HG02678 (cell line): ENCODE results near the gene EIF2D.
"Not testable (repeated sequence)": the region's sequence is repeated elsewhere in the genome, so short reads cannot be mapped to it uniquely, and the experiment has no call there.

Experiments
- ATAC-seq: cut with Tn5 transposase; IDR thresholded peaks from one replicate; pipeline ENCODE4 v1.9.1; 2021; ENCODE audit warnings: mild to moderate bottlenecking, moderate library complexity; ENCODE audit not compliant: unreplicated experiment

Gene EIF2D

GRCh38 chr1:206589206-206589605 is 23.1 kb downstream of the EIF2D start:
- ATAC-seq: no peak

DNA sequence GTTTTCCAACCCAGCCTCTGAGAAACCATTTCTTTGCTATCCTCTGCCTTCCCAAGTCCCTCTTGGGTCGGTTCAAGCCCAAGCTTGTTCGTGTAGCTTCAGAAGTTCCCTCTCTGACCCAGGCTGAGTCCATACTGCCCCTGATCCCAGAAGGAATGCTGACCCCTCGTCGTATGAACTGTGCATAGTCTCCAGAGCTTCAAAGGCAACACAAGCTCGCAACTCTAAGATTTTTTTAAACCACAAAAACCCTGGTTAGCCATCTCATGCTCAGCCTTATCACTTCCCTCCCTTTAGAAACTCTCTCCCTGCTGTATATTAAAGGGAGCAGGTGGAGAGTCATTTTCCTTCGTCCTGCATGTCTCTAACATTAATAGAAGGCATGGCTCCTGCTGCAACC is 23.8 kb downstream of the EIF2D start:
- ATAC-seq: no peak

DNA sequence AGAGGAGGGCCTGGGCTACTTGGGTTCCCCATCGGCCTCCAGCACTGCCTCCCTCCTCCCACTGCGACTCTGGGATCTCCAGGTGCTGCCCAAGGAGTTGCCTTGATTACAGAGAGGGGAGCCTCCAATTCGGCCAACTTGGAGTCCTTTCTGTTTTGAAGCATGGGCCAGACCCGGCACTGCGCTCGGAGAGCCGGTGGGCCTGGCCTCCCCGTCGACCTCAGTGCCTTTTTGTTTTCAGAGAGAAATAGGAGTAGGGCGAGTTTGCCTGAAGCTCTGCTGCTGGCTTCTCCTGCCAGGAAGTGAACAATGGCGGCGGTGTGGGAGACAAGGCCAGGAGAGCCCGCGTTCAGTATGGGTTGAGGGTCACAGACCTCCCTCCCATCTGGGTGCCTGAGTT is 24.4 kb downstream of the EIF2D start:
- no peak for ATAC-seq

- ATAC-seq: no peak
These were observed 25.5 kb downstream of the EIF2D start for GRCh38 chr1:206586501-206587445.

DNA sequence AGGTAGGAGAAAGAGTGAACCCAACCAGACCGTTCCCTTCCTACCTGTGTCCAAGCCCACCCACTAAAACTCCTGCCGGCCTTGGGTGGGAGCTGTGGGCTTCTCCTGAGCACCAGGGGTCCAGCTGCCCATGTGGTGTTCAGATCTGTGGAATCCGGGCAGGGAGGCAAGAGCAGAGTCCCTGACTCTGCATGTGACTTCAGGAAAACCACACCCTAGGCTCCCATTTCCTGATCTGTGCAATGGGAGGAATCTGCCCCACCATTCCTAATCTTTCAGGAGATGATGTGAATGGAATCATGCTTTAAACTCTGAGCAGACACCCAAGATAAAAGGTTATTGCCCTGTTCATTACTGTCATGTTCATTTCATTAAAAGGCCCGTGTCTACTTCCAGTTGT is 27.6 kb downstream of the EIF2D start:
- ATAC-seq: no peak

DNA sequence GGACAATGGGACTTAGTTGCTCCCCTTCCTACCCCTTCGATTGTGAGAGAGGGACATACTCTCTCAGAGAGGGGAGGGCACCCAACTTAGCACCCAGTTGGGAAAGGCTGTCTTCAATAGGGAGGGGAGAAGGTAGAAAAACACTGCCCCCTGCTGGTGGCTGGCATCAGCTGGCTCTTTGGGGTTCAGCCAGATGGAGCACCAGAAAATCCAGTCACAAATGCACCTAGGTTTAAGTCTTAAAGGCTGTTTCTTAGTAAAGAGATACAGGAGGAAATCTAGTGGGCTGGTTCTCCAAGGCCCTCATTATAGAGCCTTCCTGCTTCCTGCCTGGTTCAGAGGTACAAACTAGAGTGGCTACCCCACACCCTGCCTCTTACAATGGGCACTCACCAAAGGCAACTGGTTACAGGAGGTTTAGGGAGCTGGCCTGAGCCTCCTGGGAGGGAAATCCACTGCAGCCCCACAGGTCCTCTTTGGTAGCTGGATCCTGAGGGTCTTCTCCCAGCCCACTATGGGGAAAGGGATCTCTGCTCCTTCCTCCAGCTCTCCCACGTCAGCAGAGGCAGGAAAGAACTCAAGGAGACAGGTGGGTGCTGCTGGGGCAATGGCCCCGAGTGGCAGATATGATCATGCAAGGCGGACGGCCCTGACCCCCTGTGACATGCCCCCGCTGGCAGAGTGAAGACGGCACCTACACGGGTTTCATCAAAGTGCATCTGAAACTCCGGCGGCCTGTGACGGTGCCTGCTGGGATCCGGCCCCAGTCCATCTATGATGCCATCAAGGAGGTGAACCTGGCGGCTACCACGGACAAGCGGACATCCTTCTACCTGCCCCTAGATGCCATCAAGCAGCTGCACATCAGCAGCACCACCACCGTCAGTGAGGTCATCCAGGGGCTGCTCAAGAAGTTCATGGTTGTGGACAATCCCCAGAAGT is 28.3 kb downstream of the EIF2D start:
- ATAC-seq: no peak

DNA sequence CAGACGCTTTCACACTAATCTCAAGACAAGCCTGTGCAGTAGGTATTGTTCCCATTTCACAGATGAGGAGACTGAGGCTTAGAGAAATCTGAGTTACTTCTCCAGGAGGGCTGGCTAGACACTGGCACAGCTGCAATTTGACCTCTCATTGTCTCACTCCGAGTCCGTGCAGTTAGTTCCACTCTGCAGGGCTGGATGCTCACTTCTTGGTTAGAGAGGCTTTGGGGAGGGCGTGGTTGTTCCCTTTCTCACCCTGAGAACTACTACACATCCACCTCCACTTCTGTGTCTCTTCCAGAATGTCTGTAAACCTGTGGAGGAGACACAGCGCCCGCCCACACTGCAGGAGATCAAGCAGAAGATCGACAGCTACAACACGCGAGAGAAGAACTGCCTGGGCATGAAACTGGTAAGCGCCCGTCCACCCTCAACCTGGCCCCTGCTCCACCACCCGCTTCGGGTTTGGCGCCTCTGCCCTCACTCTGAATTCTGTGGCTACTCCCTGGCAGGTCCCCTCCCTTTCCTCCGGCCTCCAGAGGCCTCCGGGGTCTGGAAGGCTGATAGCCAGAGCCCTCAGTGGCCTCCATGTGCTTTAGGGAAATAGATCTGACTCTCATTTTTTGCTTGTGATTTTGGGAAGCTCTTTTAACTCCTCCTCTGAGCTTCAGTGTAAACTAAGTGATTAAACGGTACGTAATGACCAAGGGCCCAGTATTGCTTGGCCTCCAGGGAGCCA is 29.1 kb downstream of the EIF2D start:
- ATAC-seq: no peak

- no peak for ATAC-seq
These were observed 29.7 kb downstream of the EIF2D start for GRCh38 chr1:206582537-206582936.

DNA sequence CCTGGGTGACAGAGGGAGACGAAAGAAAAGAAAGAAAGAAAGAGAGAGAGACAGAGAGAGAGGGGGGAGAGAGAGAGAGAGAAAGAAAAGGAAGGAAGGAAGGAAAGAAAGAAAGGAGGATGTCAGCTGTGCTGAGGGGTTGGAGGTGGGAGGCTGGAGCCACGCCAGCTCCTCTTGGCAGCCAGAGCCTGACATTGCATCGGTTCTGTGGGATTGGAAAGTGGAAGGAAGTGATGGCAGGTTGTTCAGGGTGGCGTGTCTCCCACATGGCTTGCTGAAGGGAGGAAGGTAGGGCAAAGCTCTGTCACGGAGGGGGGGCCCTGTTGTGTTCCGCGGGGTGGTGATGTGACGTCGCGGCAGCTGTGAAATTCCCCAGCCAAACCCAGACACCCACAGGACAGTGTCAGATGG is 30.7 kb downstream of the EIF2D start:
- no peak for ATAC-seq

- not testable (repeated sequence) for ATAC-seq
These were observed 31.2 kb downstream of the EIF2D start for GRCh38 chr1:206581114-206581497.

- ATAC-seq: no peak
These were observed 31.7 kb downstream of the EIF2D start for GRCh38 chr1:206580438-206581113.

DNA sequence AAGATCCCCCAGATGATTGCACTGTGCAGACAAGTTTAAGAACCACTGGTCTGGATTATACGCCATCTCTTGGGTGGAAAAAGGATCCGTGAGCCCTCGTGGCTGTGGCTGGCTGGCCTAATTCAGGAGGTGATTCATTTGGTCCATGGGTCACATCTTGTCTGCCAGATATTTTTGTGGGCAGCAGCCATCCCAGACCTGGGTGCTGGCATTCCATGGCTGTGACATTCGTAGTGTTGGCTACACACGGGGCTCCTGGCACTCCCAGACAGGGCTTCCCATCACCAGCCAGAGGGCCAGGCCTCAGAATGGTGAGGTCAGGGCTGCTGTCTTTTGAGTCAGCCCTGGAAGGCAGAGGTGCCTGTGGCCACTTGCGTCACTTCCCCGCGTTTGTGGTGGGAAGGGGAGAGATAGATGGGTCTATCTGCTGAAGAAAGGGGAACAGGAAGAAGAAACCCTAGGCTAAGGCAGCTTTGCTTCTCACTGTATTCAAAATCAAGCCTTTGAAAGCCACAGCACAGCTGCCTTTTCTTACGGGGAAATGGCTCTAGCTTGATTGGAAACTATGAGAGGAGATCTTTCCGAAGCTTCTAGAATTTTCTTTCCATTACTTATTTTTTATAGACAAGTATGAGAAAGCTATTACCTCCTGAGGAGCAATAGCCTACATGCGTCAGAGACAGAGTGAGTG is 32.4 kb downstream of the EIF2D start:
- ATAC-seq: peak; percentile 86

DNA sequence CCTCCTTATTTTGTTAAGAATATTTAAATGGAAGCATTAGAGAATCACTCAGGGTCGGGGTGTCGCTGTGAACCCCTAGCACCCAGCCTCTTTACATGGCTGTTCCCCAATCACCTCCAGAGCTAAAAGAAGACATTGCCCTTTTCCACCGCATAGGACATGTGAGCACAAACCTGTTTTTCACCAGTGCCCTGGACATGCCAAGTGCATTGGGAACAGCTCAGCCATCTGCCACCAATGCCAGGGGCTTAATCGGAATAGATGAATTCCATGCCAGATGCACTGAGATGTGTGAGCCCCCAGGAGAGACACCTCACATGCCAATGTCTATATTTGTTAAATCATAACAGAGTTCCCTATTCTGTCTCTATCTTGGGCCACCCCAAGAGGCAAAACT is 33.3 kb downstream of the EIF2D start:
- no peak for ATAC-seq

DNA sequence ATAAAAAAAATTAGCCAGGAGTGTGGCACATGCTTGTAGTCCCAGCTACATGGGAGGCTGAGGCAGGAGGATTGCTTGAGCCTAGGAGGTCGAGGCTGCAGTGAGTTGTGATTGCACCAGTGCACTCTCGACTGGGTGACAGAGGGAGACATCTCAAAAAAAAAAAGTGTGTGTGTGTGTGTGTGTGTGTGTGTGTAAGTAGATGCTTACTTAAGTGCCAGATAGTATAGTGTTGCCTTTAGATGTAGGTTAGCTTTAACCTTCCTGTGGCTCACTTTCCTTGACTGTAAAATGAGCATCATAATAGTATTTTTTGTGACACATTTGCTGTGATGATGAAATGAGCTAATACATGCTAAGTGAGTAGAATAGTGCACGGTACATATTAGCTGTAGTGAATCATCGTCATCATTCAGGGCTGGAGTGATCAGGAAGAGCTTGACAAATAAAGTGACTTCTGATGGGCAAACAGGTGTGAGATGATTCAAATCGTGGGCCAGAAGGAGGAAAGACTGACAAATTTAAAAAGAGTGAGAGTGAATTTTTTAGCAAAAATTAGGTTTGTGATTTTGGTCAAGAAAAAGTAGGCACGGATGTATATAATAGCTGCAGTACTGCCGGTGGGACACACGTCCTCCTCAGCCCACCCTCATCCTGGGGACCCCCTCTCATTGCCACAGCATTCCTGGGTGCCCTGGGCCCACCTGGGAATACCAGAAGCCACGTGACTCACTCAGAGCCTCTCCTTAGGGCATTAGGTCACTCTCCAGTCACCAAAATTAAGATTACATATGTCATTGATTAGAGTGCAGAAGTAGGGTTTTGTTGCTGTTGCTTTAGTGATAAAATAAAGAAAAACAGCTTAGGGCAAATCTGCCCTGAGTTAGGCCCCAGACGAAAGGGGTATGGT is 33.9 kb downstream of the EIF2D start:
- ATAC-seq: no peak

DNA sequence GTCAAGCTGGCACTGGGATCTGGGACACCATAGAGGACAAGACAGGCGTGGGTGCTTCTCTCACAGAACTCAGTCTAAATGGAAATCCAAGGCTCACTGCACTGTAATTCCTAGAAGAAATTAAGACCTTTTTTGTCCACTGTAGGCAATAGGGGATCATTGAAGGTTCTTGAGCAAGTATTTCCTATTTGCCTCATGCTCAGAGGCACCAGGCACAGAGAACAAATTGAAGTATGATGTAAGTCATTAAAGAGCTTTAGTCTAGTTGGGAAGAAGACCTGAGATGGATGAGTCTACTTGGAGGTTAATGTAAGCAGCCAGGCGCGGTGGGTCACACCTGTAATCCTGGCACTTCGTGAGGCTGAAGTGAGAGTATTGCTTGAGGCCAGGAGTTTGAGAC is 34.6 kb downstream of the EIF2D start:
- no peak for ATAC-seq

DNA sequence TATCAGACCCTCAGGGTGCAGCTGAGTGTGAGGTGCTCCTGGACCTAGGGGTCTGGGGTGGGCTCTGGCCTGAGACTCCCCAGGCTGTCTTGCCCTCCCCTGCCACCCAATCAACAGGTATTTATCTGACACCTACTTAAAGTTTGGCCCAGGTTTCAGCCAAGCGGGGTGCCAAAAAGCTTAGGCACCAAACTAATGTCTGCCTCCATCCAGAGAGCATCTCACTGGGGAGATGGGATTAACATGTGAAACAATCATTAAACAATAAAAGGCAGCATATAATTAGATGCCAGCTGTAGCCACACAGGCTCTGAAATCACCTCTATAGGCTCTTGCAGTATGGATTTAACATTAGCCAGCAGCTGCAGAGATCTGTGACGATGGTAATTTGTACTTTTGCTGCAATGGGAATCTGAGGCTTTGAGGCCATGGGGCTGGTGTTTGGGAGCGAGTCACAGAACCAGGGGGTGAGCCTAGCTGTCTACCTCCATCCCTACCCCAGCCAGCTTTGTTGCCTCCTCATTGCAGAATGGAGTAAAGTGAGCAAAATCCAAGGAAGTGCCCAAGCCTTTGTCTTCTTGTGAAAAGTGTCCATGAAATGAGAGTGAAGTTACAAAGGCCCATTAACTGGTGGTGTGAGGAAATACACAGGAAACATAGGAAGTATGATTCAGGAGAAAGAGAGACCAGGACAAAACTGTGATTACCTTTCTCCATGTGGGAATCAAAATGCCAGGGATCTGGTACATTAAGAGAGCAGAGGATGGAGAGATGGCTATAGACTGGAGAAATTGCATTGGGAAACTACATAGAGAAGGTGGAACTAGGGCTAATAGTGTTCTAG is 36.1 kb downstream of the EIF2D start:
- no peak for ATAC-seq

GRCh38 chr1:206575165-206575893 is 36.9 kb downstream of the EIF2D start:
- ATAC-seq: no peak
